ENCODE measurements around the gene PGAM1.
A peak's percentile ranks its signal among the peaks of the same experiment; 100 is the strongest.

Gene PGAM1

DNA sequence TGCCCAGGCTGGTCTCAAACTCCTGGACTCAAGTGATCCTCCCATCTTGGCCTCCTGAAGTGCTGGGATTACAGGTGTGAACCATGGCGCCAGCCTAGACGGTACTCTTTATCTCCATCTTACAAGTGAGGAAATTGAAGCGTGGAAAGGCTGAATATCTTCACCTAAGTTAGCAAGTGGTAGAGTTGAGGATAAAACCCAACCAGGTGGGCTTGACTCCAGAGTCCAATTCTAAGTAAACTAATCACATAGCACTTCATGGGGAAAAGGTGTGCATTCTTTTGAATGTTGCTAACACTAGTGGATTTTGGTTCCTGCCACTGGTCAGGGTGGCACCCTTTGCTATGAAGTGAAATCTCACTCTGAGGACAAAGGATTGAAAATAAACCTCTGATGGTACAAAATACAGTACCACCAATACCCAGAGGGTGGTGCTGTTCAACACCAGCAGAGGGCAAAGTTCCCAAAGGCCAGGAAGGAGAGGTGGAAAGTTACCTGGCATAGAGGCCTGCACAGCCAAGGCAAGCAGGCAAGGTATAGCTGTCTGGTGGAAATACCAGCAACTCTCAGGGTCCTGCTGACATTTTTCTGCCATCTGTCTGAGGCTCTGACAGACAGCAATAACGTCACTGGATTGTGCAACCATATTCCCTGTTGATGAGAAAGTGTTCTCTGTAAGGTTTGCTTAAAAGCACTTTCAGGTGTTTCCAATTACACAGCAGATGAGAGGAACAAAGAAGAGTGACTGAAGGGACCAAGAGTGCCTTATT is 37.6 kb downstream of the PGAM1 start:
- no peak overlapping the region for H3K27ac ChIP-seq (replicated peaks)
- H3K4me3 ChIP-seq (replicated peaks; ENCODE audit: insufficient read depth, low read length), result no peak overlapping the region
- no peaks in the 10 kb centered on the region for H3K27me3 ChIP-seq (ENCODE audit: insufficient read depth, poor library complexity, severe bottlenecking)
- peak; percentile 18 to 35 for DNase-seq (ENCODE audit: low read depth in 1 of 2, low spot score in 1 of 2)
- TF ChIP-seq CTCF (IDR thresholded peaks at IDR 0.05; ENCODE audit: insufficient read depth, low read length) (peak; percentile 77), GABPA (IDR thresholded peaks at IDR 0.05; ENCODE audit: low read depth) (no peak), REST (IDR thresholded peaks at IDR 0.05; ENCODE audit: insufficient replicate concordance, low read depth) (no peak)

DNA sequence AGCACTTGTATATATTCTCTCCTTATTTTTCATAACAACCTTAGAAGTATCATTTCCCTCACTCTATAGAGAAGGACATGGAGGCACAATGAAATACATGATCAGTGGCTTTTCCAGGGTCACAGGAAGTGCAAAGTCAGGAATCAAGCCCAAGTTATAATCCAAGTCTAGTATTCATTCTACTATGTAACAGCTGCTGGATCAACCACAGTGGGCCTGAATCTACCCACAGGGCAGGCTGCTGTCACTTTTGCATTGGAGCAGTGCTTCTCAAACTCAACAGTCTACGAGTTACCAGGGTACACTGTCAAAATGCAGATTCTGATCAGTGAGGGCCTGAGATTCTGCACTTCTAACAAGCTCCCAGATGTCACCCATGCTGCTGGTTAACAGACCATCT is 38.2 kb downstream of the PGAM1 start:
- no peak overlapping the region for H3K4me3 ChIP-seq (replicated peaks; ENCODE audit: insufficient read depth, low read length)
- no peak overlapping the region for H3K27ac ChIP-seq (replicated peaks)
- no peaks in the 10 kb centered on the region for H3K27me3 ChIP-seq (ENCODE audit: insufficient read depth, poor library complexity, severe bottlenecking)
- TF ChIP-seq CTCF (IDR thresholded peaks at IDR 0.05; ENCODE audit: insufficient read depth, low read length), result no peak
- TF ChIP-seq GABPA (IDR thresholded peaks at IDR 0.05; ENCODE audit: low read depth), result no peak
- TF ChIP-seq POLR2AphosphoS5 (IDR thresholded peaks at IDR 0.05; ENCODE audit: low read depth), result no peak
- no peak for TF ChIP-seq SPI1 (IDR thresholded peaks at IDR 0.05; ENCODE audit: borderline replicate concordance, low read depth)
- no peak for TF ChIP-seq REST (IDR thresholded peaks at IDR 0.05; ENCODE audit: insufficient replicate concordance, low read depth)
- no peak for DNase-seq (ENCODE audit: low read depth in 1 of 2, low spot score in 1 of 2)

GRCh38 chr10:97465982-97466381 is 40.0 kb downstream of the PGAM1 start:
- no peak for DNase-seq (ENCODE audit: low read depth in 1 of 2, low spot score in 1 of 2)
- no peaks in the 10 kb centered on the region for H3K27me3 ChIP-seq (ENCODE audit: insufficient read depth, poor library complexity, severe bottlenecking)
- H3K4me3 ChIP-seq (replicated peaks; ENCODE audit: insufficient read depth, low read length), result no peak overlapping the region
- H3K27ac ChIP-seq (replicated peaks), result no peak overlapping the region
- TF ChIP-seq GABPA (IDR thresholded peaks at IDR 0.05; ENCODE audit: low read depth) (no peak), POLR2AphosphoS5 (IDR thresholded peaks at IDR 0.05; ENCODE audit: low read depth) (no peak), SPI1 (IDR thresholded peaks at IDR 0.05; ENCODE audit: borderline replicate concordance, low read depth) (no peak), CTCF (IDR thresholded peaks at IDR 0.05; ENCODE audit: insufficient read depth, low read length) (no peak)

GRCh38 chr10:97466755-97467154 is 40.8 kb downstream of the PGAM1 start:
- Histone ChIP-seq H3K27me3 (ENCODE audit: insufficient read depth, poor library complexity, severe bottlenecking) (no peaks in the 10 kb centered on the region), H3K27ac (replicated peaks) (no peak overlapping the region), H3K4me3 (replicated peaks; ENCODE audit: insufficient read depth, low read length) (no peak overlapping the region)
- no peak for DNase-seq (ENCODE audit: low read depth in 1 of 2, low spot score in 1 of 2)
- TF ChIP-seq REST (IDR thresholded peaks at IDR 0.05; ENCODE audit: insufficient replicate concordance, low read depth), result no peak
- no peak for TF ChIP-seq GABPA (IDR thresholded peaks at IDR 0.05; ENCODE audit: low read depth)
